GM21737 (cell line): ENCODE results near the gene GLIPR2.
A peak's percentile ranks its signal among the peaks of the same experiment; 100 is the strongest.

Experiments used
- ATAC-seq: cut with Tn5 transposase; IDR thresholded peaks from one replicate; pipeline ENCODE4 v1.9.1; 2021; ENCODE audit warnings: mild to moderate bottlenecking, moderate library complexity; ENCODE audit not compliant: unreplicated experiment

GLIPR2 gene

GRCh38 chr9:36190388-36191289, 54.1 kb downstream of the GLIPR2 start, which contains the start of gene CLTA:
Gene CLTA, plus strand, starts transcription at chr9:36190921. Its CDS starts 136 bp downstream, at chr9:36191057.
- peak; percentile 93 for ATAC-seq

GRCh38 chr9:36191290-36191645, 54.7 kb downstream of the GLIPR2 start:
- no peak for ATAC-seq

DNA sequence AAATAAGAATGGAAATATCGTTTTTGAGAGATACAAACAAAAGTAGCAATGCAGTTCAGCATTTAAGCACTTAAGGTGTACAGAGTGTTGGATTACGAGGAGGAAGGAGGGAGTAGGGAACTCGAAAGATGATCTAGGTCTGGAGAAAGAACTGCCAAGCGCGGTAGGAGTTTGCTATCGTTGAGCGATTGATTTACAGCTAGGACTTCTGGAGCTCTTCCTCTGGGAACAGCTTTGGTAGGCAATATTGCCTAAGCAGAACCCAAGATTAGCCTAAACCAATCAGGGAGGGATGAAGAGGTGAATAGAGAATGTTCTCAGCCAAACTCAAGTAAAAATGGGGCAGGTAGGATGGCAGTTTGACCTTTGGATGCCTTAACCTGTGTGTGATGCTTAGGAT, 55.2 kb downstream of the GLIPR2 start:
- ATAC-seq = no peak

DNA sequence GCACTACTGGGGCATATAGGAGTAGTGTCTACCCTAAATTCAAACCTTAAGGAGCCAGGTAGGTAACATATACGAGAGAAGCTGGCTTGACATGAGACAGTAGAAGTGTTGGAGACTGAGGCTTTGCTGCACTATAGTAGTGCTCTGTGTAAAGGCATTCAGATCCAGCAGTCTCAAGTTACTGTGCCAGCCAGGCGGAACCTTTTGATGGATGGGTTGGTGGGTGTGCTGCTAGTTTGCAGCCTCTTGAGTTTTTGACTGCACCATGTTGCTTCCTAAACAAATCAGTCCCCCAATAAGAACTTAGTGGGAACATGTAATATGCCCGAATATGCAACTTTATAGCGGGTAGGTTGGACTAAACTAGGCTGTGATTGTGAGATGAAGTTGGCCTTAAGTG, 55.7 kb downstream of the GLIPR2 start:
- no peak for ATAC-seq

- no peak for ATAC-seq
Measured at GRCh38 chr9:36193023-36193422, 56.5 kb downstream of the GLIPR2 start.

- no peak for ATAC-seq
Measured at GRCh38 chr9:36194326-36195000, 57.9 kb downstream of the GLIPR2 start.

DNA sequence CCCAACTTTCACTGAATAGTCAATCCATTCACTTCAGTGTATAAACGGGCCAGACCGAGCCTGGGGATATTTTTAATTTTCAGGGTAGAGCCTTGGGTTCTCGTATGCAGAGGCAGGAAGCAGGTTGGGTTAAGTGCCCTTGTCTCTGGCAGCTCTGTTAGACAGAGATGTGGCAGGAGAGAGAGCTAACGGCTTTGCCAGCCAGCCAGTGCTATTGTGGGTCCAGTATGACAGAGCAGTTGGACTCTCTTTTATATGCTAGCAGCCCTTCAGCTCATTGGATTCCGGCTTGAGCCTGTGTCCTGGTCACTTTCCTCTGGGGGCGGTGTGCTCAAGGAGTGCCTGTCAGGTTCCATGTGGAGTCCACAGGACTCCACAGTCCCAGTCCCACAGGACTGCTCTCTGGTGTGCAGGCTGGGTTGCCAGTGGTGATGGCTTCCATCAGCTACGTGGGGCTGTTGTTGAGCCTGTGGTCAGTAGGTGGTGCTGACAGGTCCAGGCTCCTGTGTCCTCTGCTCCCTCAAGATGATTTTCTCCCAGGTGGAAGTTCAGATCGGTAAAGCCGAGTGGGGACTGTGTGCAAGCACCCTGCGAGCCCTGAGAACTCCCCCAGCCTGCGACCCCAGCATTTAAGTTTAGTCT, 68.5 kb downstream of the GLIPR2 start:
- no peak for ATAC-seq

- no peak for ATAC-seq
Measured at GRCh38 chr9:36207016-36207415, 70.5 kb downstream of the GLIPR2 start.

- no peak for ATAC-seq
Measured at GRCh38 chr9:36207546-36208012, 71.0 kb downstream of the GLIPR2 start.

- no peak for ATAC-seq
Measured at GRCh38 chr9:36208521-36209253, 72.2 kb downstream of the GLIPR2 start.

DNA sequence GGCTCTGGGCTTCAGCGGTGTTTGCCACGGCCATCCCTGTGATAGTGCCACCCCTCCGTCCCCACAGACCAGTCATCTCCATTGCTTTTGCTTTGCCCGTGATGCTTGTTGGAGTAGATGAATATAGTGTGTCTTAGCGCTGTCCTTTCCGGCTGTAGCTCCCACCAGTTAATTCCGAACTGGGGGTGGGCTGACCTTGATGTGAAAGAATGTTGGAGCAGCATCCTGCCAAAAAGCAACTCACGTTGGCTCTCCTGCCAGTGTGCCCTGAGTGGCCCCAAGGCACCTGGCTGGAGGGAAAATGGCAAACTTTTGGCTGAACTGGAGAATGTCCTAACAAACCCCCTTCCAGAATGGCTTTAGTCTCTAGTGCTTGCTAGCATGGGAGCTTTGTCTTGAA, 74.2 kb downstream of the GLIPR2 start:
- no peak for ATAC-seq

- ATAC-seq = no peak
Measured at GRCh38 chr9:36211510-36211909, 75.0 kb downstream of the GLIPR2 start.

GRCh38 chr9:36213387-36213786, 76.9 kb downstream of the GLIPR2 start:
- ATAC-seq = no peak
